MCF 10A (cell line): Measurements from ENCODE around the gene PRR15L. TPM values are rescaled to one million over a fixed set of nuclear protein-coding genes. Genes with fewer than 3 reads are reported as not detected.

Source experiments
- BruUV-seq: library from RNA; stranded (reverse); fragments of 400-500 nt; replicated peaks from 2 replicates; lab custom pipeline; 2021; lab: Mats Ljungman, UMichigan
- CTCF ChIA-PET: fragments of 300-600 bp; sonication (Branson Sonifier 250); formaldehyde crosslinking; extraction: SDS; loops from one replicate; lab custom pipeline; 2021; ENCODE audit warnings: antibody characterized with exemption, inconsistent platforms; lab: Yijun Ruan, JAX
- POLR2A ChIA-PET: fragments of 300-600, 350-650 bp; sonication (Branson Sonifier 250); formaldehyde crosslinking; extraction: SDS; loops from one replicate; lab custom pipeline; 2020; ENCODE audit warnings: antibody characterized with exemption, inconsistent platforms; lab: Yijun Ruan, JAX
- DNase-seq: peaks from one replicate; pipeline ENCODE4 v3.0.0-alpha.2; 2018; ENCODE audit not compliant: unreplicated experiment
- H3K27ac Mint-ChIP-seq: one replicate; pipeline ENCODE4 v1.8.0; 2022; ENCODE audit warnings: mild to moderate bottlenecking, low read depth, mixed read lengths; ENCODE audit not compliant: unreplicated experiment
- H3K27me3 Mint-ChIP-seq: one replicate; pipeline ENCODE4 v1.8.0; 2022; ENCODE audit warnings: mixed read lengths; ENCODE audit not compliant: insufficient read depth, unreplicated experiment
- H3K36me3 Mint-ChIP-seq: one replicate; pipeline ENCODE4 v1.8.0; 2022; ENCODE audit warnings: mild to moderate bottlenecking, moderate library complexity, mixed read lengths; ENCODE audit not compliant: insufficient read depth, unreplicated experiment
- H3K4me1 Mint-ChIP-seq: one replicate; pipeline ENCODE4 v1.8.0; 2022; ENCODE audit warnings: mixed read lengths; ENCODE audit not compliant: insufficient read depth, unreplicated experiment
- H3K4me3 Mint-ChIP-seq: one replicate; pipeline ENCODE4 v1.8.0; 2022; ENCODE audit warnings: mild to moderate bottlenecking, moderate library complexity, mixed read lengths; ENCODE audit not compliant: unreplicated experiment
- H3K9me3 Mint-ChIP-seq: one replicate; pipeline ENCODE4 v1.8.0; 2022; ENCODE audit warnings: mixed read lengths; ENCODE audit not compliant: unreplicated experiment
- CTCF ChIP-seq: fragments of 200-600 bp; IDR thresholded peaks from one replicate; pipeline ENCODE4 v1.8.0; 2022; ENCODE audit warnings: antibody characterized with exemption, mild to moderate bottlenecking; ENCODE audit not compliant: unreplicated experiment
- intact Hi-C: fragments of 100-400 bp; cut with micrococcal nuclease; formaldehyde crosslinking; loops from 2 replicates; pipeline ENCODE4 v1.14.1; 2022
- total RNA-seq: library from RNA; stranded (reverse); gene quantifications from 2 replicates; pipeline ENCODE4 v1.2.3, GENCODE V29; 2022

The PRR15L gene
- total RNA-seq, 1 experiment from 2014 or later: not detected

DNA sequence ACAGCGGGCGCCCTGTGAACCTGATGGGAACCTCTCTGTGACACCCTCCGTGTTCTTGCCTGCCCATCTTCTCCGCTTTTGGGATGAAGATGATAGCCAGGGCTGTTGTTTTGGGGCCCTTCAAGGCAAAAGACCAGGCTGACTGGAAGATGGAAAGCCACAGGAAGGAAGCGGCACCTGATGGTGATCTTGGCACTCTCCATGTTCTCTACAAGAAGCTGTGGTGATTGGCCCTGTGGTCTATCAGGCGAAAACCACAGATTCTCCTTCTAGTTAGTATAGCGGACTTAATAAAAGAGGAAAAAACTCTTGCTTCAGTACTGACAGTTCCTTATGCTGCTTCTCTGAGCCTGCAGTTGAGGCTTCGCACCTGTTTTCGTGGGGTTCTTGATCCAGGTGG is 23.8 kb upstream of the PRR15L start:
- CTCF ChIA-PET: interaction anchor here (1.3 to 1.7 kb wide), 3 partner anchors 9 to 23 kb away, joined by 3 to 6 read pairs (median 3); partner anchors contain the start of gene CDK5RAP3
- POLR2A ChIA-PET: interaction anchor here (0.6 kb wide), 1 partner anchor 140 kb away, joined by 4 read pairs; the partner anchor contains the start of gene SCRN2
- BruUV-seq: TSS peak; percentile 87
- H3K27ac Mint-ChIP-seq: no peak overlapping the region
- H3K36me3 Mint-ChIP-seq: peaks cover 62% of the 10 kb centered on the region
- H3K9me3 Mint-ChIP-seq: no peaks in the 10 kb centered on the region
- no peaks in the 10 kb centered on the region for H3K4me1 Mint-ChIP-seq
- H3K4me3 Mint-ChIP-seq: no peak overlapping the region
- H3K27me3 Mint-ChIP-seq: no peaks in the 10 kb centered on the region
- intact Hi-C loops: no loop called here
- no peak for DNase-seq
- no peak for TF ChIP-seq CTCF

GRCh38 chr17:47980541-47980940 is 22.9 kb upstream of the PRR15L start:
- BruUV-seq: no TSS peak
- intact Hi-C loops: no loop called here
- Mint-ChIP-seq H3K4me1 (no peaks in the 10 kb centered on the region), H3K27me3 (no peaks in the 10 kb centered on the region), H3K9me3 (no peaks in the 10 kb centered on the region), H3K27ac (no peak overlapping the region), H3K36me3 (peaks cover 69% of the 10 kb centered on the region), H3K4me3 (no peak overlapping the region)
- POLR2A ChIA-PET: interaction anchor here (0.7 to 1.1 kb wide), 3 partner anchors 23 to 37 kb away, joined by 3 read pairs; no protein-coding TSS in a partner anchor
- DNase-seq: no peak
- TF ChIP-seq CTCF: no peak
- CTCF ChIA-PET: interaction anchor here (1.5 to 1.7 kb wide), 2 partner anchors 8 to 24 kb away, joined by 3 to 6 read pairs; no protein-coding TSS in a partner anchor

GRCh38 chr17:47978324-47978723 is 20.6 kb upstream of the PRR15L start:
- no TSS peak for BruUV-seq
- intact Hi-C loops: loop anchor here (1.0 kb wide), 1 partner anchor 40 kb away; no protein-coding TSS in a partner anchor
- H3K27me3 Mint-ChIP-seq: no peaks in the 10 kb centered on the region
- DNase-seq: peak; percentile 47
- no peak overlapping the region for H3K27ac Mint-ChIP-seq
- TF ChIP-seq CTCF: peak; percentile 50
- POLR2A ChIA-PET: interaction anchor here (1.5 kb wide), 1 partner anchor 40 kb away, joined by 5 read pairs; no protein-coding TSS in a partner anchor
- no peak overlapping the region for H3K4me3 Mint-ChIP-seq
- no peaks in the 10 kb centered on the region for H3K9me3 Mint-ChIP-seq
- CTCF ChIA-PET: interaction anchor here (0.6 to 2.4 kb wide), 22 partner anchors 12 to 479 kb away, joined by 3 to 41 read pairs (median 6); no protein-coding TSS in a partner anchor
- H3K4me1 Mint-ChIP-seq: no peaks in the 10 kb centered on the region
- peaks cover 68% of the 10 kb centered on the region for H3K36me3 Mint-ChIP-seq

DNA sequence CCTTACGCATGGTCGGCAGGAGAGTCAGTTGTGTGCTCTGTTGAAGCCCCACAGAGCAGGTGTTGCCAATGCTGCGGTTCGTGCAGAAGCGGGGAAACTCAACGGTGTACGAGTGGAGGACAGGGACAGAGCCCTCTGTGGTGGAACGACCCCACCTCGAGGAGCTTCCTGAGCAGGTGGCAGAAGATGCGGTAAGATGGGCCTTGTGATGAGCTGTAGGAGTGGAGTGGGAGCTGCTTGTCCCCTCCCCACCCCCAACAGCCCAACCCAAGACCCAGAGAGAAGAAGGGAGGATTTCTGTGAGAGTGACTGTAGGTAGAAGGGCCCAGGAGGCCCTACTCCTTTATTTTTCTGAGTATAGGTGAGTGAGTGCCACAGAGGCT is 18.1 kb upstream of the PRR15L start:
- H3K4me1 Mint-ChIP-seq: no peaks in the 10 kb centered on the region
- H3K27me3 Mint-ChIP-seq: no peaks in the 10 kb centered on the region
- H3K9me3 Mint-ChIP-seq: no peaks in the 10 kb centered on the region
- intact Hi-C loops: no loop called here
- BruUV-seq: no TSS peak
- no peak overlapping the region for H3K27ac Mint-ChIP-seq
- no peak for DNase-seq
- ChIA-PET POLR2A (no interaction called here), CTCF (interaction anchor here (0.8 to 2.4 kb wide), 4 partner anchors 27 to 135 kb away, joined by 3 to 17 read pairs (median 8); partner anchors contain the start of gene SCRN2)
- TF ChIP-seq CTCF: no peak
- no peak overlapping the region for H3K4me3 Mint-ChIP-seq
- peaks cover 64% of the 10 kb centered on the region for H3K36me3 Mint-ChIP-seq
